Measurements from ENCODE around the gene AFF2.

AFF2 gene

DNA sequence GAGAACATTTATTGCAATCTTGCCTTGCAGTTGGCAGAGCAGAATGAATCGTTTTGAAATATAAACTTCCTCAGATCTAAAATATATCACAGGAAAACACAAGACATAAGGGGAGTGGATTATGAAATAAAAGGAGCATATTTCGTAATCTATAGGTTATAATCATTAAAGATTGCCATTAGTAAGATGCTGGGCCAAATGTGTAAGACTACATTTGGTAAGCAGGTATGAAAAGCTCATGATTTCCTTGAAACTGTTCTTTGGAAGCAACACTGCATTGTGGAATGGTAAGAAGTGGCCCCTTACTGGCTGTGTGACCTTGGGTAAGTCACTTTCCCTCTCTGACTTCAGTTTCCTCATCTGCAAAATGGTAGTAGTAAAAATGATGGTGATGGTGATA is 68.3 kb downstream of the AFF2 start:
- Histone ChIP-seq H3K9ac (ENCODE audit: low read length) (no peak overlapping the region), H3K27me3 (ENCODE audit: control insufficient read depth, insufficient read depth, low read length) (no peaks in the 10 kb centered on the region), H3K9me3 (ENCODE audit: control insufficient read depth, low read length) (no peaks in the 10 kb centered on the region), H3K4me3 (ENCODE audit: low read length) (no peak overlapping the region), H3K36me3 (ENCODE audit: control insufficient read depth, insufficient read depth, low read length) (no peaks in the 10 kb centered on the region), H3K4me1 (ENCODE audit: control insufficient read depth, insufficient read depth, low read length) (no peaks in the 10 kb centered on the region)

GRCh38 chrX:148572337-148572736 is 71.9 kb downstream of the AFF2 start:
- Histone ChIP-seq H3K9me3 (ENCODE audit: control insufficient read depth, low read length) (no peaks in the 10 kb centered on the region), H3K27me3 (ENCODE audit: control insufficient read depth, insufficient read depth, low read length) (no peaks in the 10 kb centered on the region), H3K9ac (ENCODE audit: low read length) (no peak overlapping the region), H3K4me1 (ENCODE audit: control insufficient read depth, insufficient read depth, low read length) (no peaks in the 10 kb centered on the region), H3K4me3 (ENCODE audit: low read length) (no peak overlapping the region), H3K36me3 (ENCODE audit: control insufficient read depth, insufficient read depth, low read length) (no peaks in the 10 kb centered on the region)

DNA sequence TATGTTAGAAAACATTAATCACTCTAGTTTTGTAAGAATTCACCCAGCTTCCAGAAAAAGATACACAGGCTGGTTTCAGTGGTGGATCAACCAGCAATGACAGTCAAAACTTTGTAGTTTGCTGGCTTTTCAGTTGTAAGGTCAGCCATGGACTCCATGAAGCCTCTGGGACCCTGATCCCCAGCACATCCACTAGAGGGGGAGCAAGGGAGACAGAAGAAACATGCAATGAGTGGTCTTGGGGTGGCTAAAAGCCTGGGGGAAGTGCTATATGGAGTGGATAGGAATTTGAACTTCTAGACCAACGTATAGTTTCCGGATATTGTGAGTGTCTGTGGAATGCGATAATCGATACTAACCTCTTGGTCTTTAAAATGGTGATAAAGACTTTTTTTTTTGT is 72.7 kb downstream of the AFF2 start:
- Histone ChIP-seq H3K9ac (ENCODE audit: low read length) (no peak overlapping the region), H3K9me3 (ENCODE audit: control insufficient read depth, low read length) (no peaks in the 10 kb centered on the region), H3K4me3 (ENCODE audit: low read length) (no peak overlapping the region), H3K27me3 (ENCODE audit: control insufficient read depth, insufficient read depth, low read length) (no peaks in the 10 kb centered on the region), H3K36me3 (ENCODE audit: control insufficient read depth, insufficient read depth, low read length) (no peaks in the 10 kb centered on the region), H3K4me1 (ENCODE audit: control insufficient read depth, insufficient read depth, low read length) (no peaks in the 10 kb centered on the region)

GRCh38 chrX:148574237-148574973 is 74.0 kb downstream of the AFF2 start:
- H3K27me3 ChIP-seq (ENCODE audit: control insufficient read depth, insufficient read depth, low read length): no peaks in the 10 kb centered on the region
- no peak overlapping the region for H3K9ac ChIP-seq (ENCODE audit: low read length)
- H3K9me3 ChIP-seq (ENCODE audit: control insufficient read depth, low read length): no peaks in the 10 kb centered on the region
- H3K4me1 ChIP-seq (ENCODE audit: control insufficient read depth, insufficient read depth, low read length): no peaks in the 10 kb centered on the region
- H3K36me3 ChIP-seq (ENCODE audit: control insufficient read depth, insufficient read depth, low read length): no peaks in the 10 kb centered on the region
- no peak overlapping the region for H3K4me3 ChIP-seq (ENCODE audit: low read length)

DNA sequence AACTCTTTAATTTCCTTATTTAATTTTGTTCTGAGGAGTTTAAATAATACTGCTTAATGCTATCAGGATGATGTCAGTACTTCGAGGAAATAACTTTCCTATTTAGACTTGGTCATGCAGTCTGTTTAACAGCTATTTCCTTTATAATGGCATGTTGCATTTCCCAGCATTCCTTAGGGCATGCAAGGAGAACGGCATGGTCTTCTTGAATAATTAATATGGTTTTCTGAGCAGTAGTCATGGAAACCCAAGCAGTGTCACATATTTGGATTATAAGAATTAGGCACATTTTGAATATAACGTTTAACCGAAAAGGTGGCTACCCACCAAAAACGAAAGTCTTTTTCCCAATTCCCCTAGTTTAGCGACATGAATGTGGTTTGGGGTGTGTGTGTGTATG is 76.0 kb downstream of the AFF2 start:
- Histone ChIP-seq H3K4me1 (ENCODE audit: control insufficient read depth, insufficient read depth, low read length) (no peaks in the 10 kb centered on the region), H3K9me3 (ENCODE audit: control insufficient read depth, low read length) (no peaks in the 10 kb centered on the region), H3K4me3 (ENCODE audit: low read length) (no peak overlapping the region), H3K27me3 (ENCODE audit: control insufficient read depth, insufficient read depth, low read length) (no peaks in the 10 kb centered on the region), H3K9ac (ENCODE audit: low read length) (no peak overlapping the region), H3K36me3 (ENCODE audit: control insufficient read depth, insufficient read depth, low read length) (no peaks in the 10 kb centered on the region)

- no peak overlapping the region for H3K9ac ChIP-seq (ENCODE audit: low read length)
- H3K36me3 ChIP-seq (ENCODE audit: control insufficient read depth, insufficient read depth, low read length): no peaks in the 10 kb centered on the region
- no peaks in the 10 kb centered on the region for H3K4me1 ChIP-seq (ENCODE audit: control insufficient read depth, insufficient read depth, low read length)
- no peak overlapping the region for H3K4me3 ChIP-seq (ENCODE audit: low read length)
- H3K9me3 ChIP-seq (ENCODE audit: control insufficient read depth, low read length): no peaks in the 10 kb centered on the region
- no peaks in the 10 kb centered on the region for H3K27me3 ChIP-seq (ENCODE audit: control insufficient read depth, insufficient read depth, low read length)
Observed at GRCh38 chrX:148577741-148578140, 77.3 kb downstream of the AFF2 start.

DNA sequence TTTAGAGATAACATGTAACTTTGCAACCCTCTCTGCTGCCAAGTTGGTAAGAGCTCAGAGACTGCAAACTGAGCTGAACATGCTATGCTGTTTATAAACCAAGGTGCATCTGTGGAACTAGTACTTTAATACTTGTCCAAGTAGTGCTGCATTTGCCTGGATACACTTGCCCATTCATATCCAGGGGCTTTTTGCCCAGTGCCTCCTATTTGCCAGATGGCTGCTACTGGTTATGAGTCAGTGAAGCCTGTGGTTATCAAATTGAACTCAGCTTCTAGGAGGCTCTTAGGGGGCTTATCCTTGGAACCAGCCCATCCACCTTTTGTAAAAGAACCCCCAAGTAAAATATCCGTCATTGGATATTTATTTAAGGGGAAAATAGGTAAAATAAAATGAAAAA is 79.6 kb downstream of the AFF2 start:
- no peaks in the 10 kb centered on the region for H3K4me1 ChIP-seq (ENCODE audit: control insufficient read depth, insufficient read depth, low read length)
- H3K9ac ChIP-seq (ENCODE audit: low read length): no peak overlapping the region
- no peaks in the 10 kb centered on the region for H3K36me3 ChIP-seq (ENCODE audit: control insufficient read depth, insufficient read depth, low read length)
- H3K4me3 ChIP-seq (ENCODE audit: low read length): no peak overlapping the region
- no peaks in the 10 kb centered on the region for H3K9me3 ChIP-seq (ENCODE audit: control insufficient read depth, low read length)
- no peaks in the 10 kb centered on the region for H3K27me3 ChIP-seq (ENCODE audit: control insufficient read depth, insufficient read depth, low read length)

DNA sequence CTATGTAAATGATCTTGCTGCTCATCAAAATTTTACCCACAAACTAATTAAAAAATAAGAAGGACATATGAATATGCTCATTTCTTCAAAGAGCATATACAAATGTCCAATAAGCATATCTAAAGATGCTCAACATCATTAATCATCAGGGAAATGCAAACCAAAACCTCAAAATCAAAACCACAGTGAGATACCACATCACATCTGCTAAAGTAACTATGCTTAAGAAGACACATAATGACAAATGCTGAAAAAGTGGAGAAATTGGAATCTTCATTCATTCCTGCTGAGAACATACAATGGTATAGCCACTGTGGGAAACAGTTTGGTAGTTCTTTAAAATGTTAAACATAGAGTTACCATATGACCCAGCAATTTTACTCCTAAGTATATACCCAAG is 81.9 kb downstream of the AFF2 start:
- no peaks in the 10 kb centered on the region for H3K36me3 ChIP-seq (ENCODE audit: control insufficient read depth, insufficient read depth, low read length)

DNA sequence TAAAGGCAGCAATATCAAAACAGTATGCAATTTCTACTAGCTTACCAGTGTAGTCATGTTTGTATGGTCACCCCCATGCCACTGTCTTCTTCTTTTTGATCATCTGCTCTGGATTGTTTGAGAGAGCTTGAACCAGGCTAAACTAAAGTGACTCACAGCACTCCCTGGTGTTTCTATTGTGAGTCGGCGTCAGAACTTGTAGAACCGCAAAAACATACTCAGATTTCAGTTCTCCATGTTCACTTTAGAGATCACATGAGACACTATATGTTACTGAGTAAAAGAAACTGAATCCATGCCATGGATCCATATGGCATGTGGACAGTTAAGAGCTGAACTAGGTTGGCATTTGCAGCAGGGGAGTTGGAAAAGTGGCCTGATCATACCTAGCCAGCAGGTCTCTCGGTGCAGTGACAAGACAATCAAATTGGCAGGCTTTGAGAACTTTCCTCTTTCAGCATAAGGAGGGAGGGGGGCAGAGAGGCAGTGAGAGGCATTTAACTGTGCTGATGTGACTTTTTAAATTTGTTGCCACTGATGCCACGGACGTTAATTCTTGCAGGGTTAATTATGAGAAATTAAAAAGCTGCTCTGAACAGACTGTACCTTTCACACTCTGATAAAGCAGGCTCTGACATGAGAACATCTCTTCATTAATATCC is 88.4 kb downstream of the AFF2 start:
- no peaks in the 10 kb centered on the region for H3K4me1 ChIP-seq (ENCODE audit: control insufficient read depth, insufficient read depth, low read length)
- H3K27me3 ChIP-seq (ENCODE audit: control insufficient read depth, insufficient read depth, low read length): no peaks in the 10 kb centered on the region
- H3K9me3 ChIP-seq (ENCODE audit: control insufficient read depth, low read length): no peaks in the 10 kb centered on the region
- no peaks in the 10 kb centered on the region for H3K36me3 ChIP-seq (ENCODE audit: control insufficient read depth, insufficient read depth, low read length)
- no peak overlapping the region for H3K4me3 ChIP-seq (ENCODE audit: low read length)
- H3K9ac ChIP-seq (ENCODE audit: low read length): no peak overlapping the region

More for the DNA sequence above, 81.9 kb downstream of the AFF2 start:
- no peaks in the 10 kb centered on the region for H3K27me3 ChIP-seq (ENCODE audit: control insufficient read depth, insufficient read depth, low read length)
- no peaks in the 10 kb centered on the region for H3K9me3 ChIP-seq (ENCODE audit: control insufficient read depth, low read length)
- no peak overlapping the region for H3K4me3 ChIP-seq (ENCODE audit: low read length)
- no peaks in the 10 kb centered on the region for H3K4me1 ChIP-seq (ENCODE audit: control insufficient read depth, insufficient read depth, low read length)
- no peak overlapping the region for H3K9ac ChIP-seq (ENCODE audit: low read length)

DNA sequence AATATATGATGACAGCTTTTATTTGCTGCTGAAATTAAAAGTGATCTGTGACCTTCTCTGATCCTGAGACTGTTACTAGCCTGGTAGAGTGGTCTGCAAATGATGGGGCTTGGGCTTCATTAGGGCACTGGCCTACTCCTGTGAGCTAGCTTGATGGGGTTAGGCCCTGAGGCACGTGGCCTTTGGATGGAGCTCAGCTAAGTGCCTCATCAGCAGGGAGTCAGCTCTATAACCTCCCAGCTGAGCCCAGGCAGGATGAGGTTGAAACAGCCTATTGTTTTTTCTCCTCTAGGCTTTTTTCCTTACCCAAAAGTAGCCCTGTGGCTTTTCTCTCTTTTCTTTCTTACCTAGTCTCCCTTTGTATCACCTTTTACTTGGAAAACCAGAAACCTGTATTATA is 92.2 kb downstream of the AFF2 start:
- H3K9ac ChIP-seq (ENCODE audit: low read length): no peak overlapping the region
- no peaks in the 10 kb centered on the region for H3K27me3 ChIP-seq (ENCODE audit: control insufficient read depth, insufficient read depth, low read length)
- H3K4me1 ChIP-seq (ENCODE audit: control insufficient read depth, insufficient read depth, low read length): no peaks in the 10 kb centered on the region
- H3K9me3 ChIP-seq (ENCODE audit: control insufficient read depth, low read length): no peaks in the 10 kb centered on the region
- H3K4me3 ChIP-seq (ENCODE audit: low read length): no peak overlapping the region
- no peaks in the 10 kb centered on the region for H3K36me3 ChIP-seq (ENCODE audit: control insufficient read depth, insufficient read depth, low read length)

- no peaks in the 10 kb centered on the region for H3K4me1 ChIP-seq (ENCODE audit: control insufficient read depth, insufficient read depth, low read length)
- no peak overlapping the region for H3K4me3 ChIP-seq (ENCODE audit: low read length)
- no peak overlapping the region for H3K9ac ChIP-seq (ENCODE audit: low read length)
- H3K9me3 ChIP-seq (ENCODE audit: control insufficient read depth, low read length): no peaks in the 10 kb centered on the region
- no peaks in the 10 kb centered on the region for H3K36me3 ChIP-seq (ENCODE audit: control insufficient read depth, insufficient read depth, low read length)
- no peaks in the 10 kb centered on the region for H3K27me3 ChIP-seq (ENCODE audit: control insufficient read depth, insufficient read depth, low read length)
Observed at GRCh38 chrX:148593146-148593545, 92.7 kb downstream of the AFF2 start.

- Histone ChIP-seq H3K4me1 (ENCODE audit: control insufficient read depth, insufficient read depth, low read length) (no peaks in the 10 kb centered on the region), H3K4me3 (ENCODE audit: low read length) (no peak overlapping the region), H3K9ac (ENCODE audit: low read length) (no peak overlapping the region), H3K27me3 (ENCODE audit: control insufficient read depth, insufficient read depth, low read length) (no peaks in the 10 kb centered on the region), H3K36me3 (ENCODE audit: control insufficient read depth, insufficient read depth, low read length) (no peaks in the 10 kb centered on the region), H3K9me3 (ENCODE audit: control insufficient read depth, low read length) (no peaks in the 10 kb centered on the region)
Observed at GRCh38 chrX:148593987-148594386, 93.6 kb downstream of the AFF2 start.

All from mucosa of stomach (tissue), 1 donor.